Measurements from ENCODE around the gene DHFR.

DNA sequence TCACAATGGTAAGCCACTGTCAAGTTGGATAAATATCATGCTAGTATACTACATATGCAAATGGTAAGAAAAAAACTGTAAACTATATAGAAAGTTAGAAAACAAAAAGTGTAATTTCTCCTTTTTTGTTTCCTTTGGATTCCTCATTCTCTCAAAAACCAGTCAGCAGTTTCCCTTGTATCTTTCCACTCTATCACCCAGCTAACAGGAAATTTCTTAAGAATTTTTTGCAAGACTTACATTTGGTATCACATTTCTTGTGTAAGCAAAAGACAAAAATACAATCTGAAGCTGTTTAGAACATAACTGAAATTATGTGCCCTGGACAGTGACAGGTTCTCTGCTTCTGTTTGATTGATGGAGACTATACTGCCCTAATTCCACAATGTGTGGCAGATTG lies 25.5 kb downstream of the DHFR start:
- TF ChIP-seq, protein P1, sequence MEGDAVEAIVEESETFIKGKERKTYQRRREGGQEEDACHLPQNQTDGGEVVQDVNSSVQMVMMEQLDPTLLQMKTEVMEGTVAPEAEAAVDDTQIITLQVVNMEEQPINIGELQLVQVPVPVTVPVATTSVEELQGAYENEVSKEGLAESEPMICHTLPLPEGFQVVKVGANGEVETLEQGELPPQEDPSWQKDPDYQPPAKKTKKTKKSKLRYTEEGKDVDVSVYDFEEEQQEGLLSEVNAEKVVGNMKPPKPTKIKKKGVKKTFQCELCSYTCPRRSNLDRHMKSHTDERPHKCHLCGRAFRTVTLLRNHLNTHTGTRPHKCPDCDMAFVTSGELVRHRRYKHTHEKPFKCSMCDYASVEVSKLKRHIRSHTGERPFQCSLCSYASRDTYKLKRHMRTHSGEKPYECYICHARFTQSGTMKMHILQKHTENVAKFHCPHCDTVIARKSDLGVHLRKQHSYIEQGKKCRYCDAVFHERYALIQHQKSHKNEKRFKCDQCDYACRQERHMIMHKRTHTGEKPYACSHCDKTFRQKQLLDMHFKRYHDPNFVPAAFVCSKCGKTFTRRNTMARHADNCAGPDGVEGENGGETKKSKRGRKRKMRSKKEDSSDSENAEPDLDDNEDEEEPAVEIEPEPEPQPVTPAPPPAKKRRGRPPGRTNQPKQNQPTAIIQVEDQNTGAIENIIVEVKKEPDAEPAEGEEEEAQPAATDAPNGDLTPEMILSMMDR (IDR thresholded peaks at IDR 0.05): no peak
- no peak for TF ChIP-seq EZH2 (IDR thresholded peaks at IDR 0.05; ENCODE audit: borderline replicate concordance, insufficient read depth, low read depth, low read length, poor library complexity, severe bottlenecking)

All from B cell (primary cell).